HL-60 (cell line): ENCODE results near the gene DBNDD2.

ENCODE experiments used
- GABPA ChIP-seq: IDR thresholded peaks from 2 replicates; pipeline ENCODE4 v1.6.1; 2012; ENCODE audit warnings: low read depth
- POLR2AphosphoS5 ChIP-seq: IDR thresholded peaks from 2 replicates; pipeline ENCODE4 v1.6.1; 2012; ENCODE audit warnings: low read depth
- SPI1 ChIP-seq: IDR thresholded peaks from 2 replicates; pipeline ENCODE4 v1.6.1; 2012; ENCODE audit warnings: low read depth, mild to moderate bottlenecking, borderline replicate concordance
- TF ChIP-seq, protein P1 (sequence below): IDR thresholded peaks from one replicate; pipeline ENCODE4 v1.5.1; 2011; ENCODE audit warnings: low read length, control low read depth, inconsistent platforms; ENCODE audit not compliant: insufficient read depth
- TF ChIP-seq, protein P2 (sequence below): IDR thresholded peaks from 2 replicates; pipeline ENCODE4 v1.6.1; 2012; ENCODE audit warnings: low read depth; ENCODE audit not compliant: insufficient replicate concordance

- TF ChIP-seq, protein P1, sequence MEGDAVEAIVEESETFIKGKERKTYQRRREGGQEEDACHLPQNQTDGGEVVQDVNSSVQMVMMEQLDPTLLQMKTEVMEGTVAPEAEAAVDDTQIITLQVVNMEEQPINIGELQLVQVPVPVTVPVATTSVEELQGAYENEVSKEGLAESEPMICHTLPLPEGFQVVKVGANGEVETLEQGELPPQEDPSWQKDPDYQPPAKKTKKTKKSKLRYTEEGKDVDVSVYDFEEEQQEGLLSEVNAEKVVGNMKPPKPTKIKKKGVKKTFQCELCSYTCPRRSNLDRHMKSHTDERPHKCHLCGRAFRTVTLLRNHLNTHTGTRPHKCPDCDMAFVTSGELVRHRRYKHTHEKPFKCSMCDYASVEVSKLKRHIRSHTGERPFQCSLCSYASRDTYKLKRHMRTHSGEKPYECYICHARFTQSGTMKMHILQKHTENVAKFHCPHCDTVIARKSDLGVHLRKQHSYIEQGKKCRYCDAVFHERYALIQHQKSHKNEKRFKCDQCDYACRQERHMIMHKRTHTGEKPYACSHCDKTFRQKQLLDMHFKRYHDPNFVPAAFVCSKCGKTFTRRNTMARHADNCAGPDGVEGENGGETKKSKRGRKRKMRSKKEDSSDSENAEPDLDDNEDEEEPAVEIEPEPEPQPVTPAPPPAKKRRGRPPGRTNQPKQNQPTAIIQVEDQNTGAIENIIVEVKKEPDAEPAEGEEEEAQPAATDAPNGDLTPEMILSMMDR = no peak
- TF ChIP-seq POLR2AphosphoS5 (no peak), SPI1 (no peak), GABPA (no peak)
- TF ChIP-seq, protein P2, sequence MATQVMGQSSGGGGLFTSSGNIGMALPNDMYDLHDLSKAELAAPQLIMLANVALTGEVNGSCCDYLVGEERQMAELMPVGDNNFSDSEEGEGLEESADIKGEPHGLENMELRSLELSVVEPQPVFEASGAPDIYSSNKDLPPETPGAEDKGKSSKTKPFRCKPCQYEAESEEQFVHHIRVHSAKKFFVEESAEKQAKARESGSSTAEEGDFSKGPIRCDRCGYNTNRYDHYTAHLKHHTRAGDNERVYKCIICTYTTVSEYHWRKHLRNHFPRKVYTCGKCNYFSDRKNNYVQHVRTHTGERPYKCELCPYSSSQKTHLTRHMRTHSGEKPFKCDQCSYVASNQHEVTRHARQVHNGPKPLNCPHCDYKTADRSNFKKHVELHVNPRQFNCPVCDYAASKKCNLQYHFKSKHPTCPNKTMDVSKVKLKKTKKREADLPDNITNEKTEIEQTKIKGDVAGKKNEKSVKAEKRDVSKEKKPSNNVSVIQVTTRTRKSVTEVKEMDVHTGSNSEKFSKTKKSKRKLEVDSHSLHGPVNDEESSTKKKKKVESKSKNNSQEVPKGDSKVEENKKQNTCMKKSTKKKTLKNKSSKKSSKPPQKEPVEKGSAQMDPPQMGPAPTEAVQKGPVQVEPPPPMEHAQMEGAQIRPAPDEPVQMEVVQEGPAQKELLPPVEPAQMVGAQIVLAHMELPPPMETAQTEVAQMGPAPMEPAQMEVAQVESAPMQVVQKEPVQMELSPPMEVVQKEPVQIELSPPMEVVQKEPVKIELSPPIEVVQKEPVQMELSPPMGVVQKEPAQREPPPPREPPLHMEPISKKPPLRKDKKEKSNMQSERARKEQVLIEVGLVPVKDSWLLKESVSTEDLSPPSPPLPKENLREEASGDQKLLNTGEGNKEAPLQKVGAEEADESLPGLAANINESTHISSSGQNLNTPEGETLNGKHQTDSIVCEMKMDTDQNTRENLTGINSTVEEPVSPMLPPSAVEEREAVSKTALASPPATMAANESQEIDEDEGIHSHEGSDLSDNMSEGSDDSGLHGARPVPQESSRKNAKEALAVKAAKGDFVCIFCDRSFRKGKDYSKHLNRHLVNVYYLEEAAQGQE = no peak
These were observed 2.4 kb upstream of the DBNDD2 start for GRCh38 chr20:45405571-45406259.
